AG04449 (cell line): ENCODE measurements around the gene SMIM45.

ENCODE experiments used
- CTCF ChIA-PET: fragments of 350-600 bp; formaldehyde crosslinking; extraction: SDS; loops from one replicate; lab custom pipeline; 2021; ENCODE audit warnings: antibody characterized with exemption; lab: Yijun Ruan, JAX
- POLR2A ChIA-PET: fragments of 400-600, 350-600 bp; formaldehyde crosslinking; extraction: SDS; loops from one replicate; lab custom pipeline; 2020; ENCODE audit warnings: antibody characterized with exemption, inconsistent platforms; lab: Yijun Ruan, JAX
- DNase-seq: peaks from one replicate; pipeline ENCODE4 v3.0.0-alpha.2; 2010; ENCODE audit warnings: low read depth, low spot score
- H3K4me3 ChIP-seq: 2 replicates; pipeline ENCODE4 v1.5.1; 2011; ENCODE audit warnings: low read depth, mild to moderate bottlenecking, control low read depth, low read length
- CTCF ChIP-seq: IDR thresholded peaks from one replicate; pipeline ENCODE4 v1.5.1; 2011; ENCODE audit warnings: mild to moderate bottlenecking, moderate library complexity, low read length, control low read depth, inconsistent platforms; ENCODE audit not compliant: insufficient read depth; ENCODE audit errors: missing control alignments

Gene SMIM45

DNA sequence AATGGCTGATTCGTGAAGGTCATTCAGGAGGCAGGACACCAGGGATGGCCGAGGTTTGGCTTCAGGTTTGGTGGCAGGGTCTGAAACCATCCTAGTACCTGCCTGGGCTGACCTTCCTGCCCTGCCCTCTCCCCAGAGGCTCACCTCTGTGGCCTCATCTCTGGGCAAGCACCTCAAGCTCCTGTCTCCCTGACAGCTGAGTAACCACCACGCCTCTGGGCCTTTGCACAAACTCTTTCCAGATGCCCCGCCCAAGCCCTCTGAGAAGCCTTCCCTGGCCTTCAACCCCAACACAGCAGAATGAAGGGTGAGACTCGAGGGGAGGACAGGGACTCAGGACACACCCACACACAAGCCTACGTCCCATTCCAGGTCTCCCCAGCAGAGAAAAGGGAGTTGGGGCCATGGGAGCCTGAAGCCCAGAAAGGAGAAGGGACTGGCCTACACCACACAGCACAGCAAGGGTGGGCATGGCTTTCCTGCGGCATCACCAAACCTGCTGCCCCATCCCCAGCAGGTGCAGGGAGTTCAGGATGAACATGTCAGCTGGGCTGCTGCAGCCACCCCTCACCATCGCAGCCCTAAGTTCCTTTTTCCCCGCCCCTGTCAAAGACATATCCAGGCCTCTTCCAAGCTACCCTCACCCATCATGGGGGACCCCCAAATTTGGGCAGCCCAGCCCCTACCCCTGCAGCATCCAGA lies 39.5 kb upstream of the SMIM45 start:
- DNase-seq, result no peak
- no peak for TF ChIP-seq CTCF
- CTCF ChIA-PET, result interaction anchor here (1.1 to 1.4 kb wide), 3 partner anchors 14 to 166 kb away, joined by 3 to 5 read pairs (median 3); partner anchors contain the start of gene TNFRSF13C
- no peak overlapping the region for H3K4me3 ChIP-seq
- POLR2A ChIA-PET, result no interaction called here

GRCh38 chr22:41913040-41913719 lies 38.8 kb upstream of the SMIM45 start:
- no peak for DNase-seq
- TF ChIP-seq CTCF, result no peak
- H3K4me3 ChIP-seq, result no peak overlapping the region
- CTCF ChIA-PET, result interaction anchor here (1.1 to 1.4 kb wide), 3 partner anchors 14 to 167 kb away, joined by 3 to 5 read pairs (median 3); partner anchors contain the start of gene TNFRSF13C
- POLR2A ChIA-PET, result no interaction called here

DNA sequence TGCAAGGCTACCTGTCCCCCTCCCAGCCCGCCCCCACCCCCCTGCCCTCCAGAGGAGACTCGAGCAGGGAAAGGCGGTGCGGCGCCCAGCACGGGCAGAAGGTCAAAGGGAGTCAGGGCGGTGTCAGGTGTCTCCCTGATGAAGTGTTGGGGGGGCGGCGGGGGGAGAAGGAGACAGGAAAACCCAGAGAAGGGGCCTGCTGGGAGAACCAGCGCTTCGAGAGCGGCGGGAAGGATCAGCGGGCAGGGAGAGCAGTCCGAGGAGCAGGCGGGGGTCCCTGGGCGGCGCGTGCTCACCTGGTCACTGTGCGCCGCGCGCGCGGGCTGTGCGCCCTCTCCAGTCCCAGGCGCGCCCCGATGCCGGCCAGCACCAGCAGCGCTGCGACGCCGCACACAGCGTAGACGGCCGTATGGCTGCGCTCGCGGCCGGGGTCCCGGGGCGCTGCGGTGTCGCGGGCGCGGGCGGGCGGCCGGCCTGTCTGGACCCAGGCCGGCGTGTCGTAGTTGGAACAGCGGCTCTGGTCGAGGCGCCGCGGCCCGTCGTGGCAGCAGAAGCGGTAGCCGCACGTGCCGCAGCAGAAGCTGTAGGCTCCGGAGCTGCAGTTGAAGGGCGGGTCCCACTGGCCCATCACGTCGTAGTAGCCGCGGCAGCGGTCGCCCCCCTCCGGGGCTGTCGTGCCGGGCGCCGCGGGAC lies 38.0 kb upstream of the SMIM45 start:
- POLR2A ChIA-PET, result no interaction called here
- TF ChIP-seq CTCF, result no peak
- DNase-seq, result no peak
- H3K4me3 ChIP-seq, result no peak overlapping the region
- CTCF ChIA-PET, result interaction anchor here (1.2 kb wide), 1 partner anchor 27 kb away, joined by 3 read pairs; no protein-coding TSS in a partner anchor

DNA sequence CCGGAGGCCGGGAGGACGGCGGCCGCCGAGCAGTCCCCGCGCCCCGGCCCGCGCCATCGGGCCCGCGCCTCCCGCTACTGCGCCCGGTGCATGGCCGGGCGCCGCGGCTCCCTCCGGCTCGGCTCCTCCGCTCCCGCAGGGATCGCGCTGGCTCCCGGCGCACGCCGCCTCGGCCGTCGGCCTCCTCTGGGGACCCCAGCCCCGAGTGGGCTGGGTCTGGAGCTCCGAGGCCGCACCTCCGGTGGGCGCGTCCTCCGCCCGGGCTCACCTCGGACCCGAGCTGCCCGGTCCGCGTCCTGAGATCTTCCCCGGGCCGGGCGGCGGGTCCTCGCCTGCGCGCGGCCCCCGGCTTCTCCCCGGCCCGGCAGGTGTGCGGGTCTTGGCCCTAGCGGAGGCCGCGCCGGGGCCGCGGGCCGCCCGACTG lies 37.3 kb upstream of the SMIM45 start:
- ChIA-PET CTCF (no interaction called here), POLR2A (no interaction called here)
- no peak for DNase-seq
- no peak for TF ChIP-seq CTCF
- H3K4me3 ChIP-seq, result no peak overlapping the region

DNA sequence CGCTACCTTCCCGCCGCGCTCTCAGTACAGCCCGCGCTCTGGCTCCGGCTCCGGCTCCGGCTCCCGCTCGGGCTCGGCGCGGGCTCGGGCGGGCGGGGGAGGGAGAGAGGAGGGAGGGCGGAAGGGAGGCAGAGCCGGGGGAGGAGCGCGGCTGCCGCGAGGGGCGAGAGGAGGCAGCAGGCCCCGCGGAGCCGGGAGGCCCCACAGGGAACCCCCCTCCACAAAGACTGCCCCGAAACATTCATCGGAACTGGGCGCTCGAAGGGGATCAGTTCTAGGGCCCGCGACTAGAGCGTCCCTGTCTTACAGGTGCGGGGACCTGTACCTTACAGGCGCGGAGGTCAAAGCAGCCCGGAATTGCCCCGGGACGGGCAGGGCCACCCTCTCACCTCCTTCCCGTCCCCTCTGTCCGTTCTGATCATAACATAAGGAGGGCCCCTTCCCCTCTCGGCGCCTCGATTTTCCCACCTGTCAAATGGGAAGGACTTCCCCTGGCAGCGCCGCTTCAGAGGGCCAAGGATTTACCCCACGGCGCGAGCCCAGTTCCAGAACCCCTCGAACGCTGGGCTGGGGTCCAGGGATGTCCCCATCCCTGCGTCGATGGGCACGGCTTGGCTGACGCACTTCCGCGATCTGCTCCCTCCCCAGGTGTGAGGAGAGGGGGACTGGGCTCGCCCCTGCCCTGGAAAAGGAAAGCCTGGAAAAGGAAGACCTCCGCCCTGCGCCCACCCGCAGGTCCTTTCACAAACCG lies 36.7 kb upstream of the SMIM45 start, which contains the start of gene SHISA8:
SHISA8 (minus strand) TSS at position 40 of the 751 bp plus-strand sequence. CDS start 407 bp downstream, outside the sequence.
- POLR2A ChIA-PET, result no interaction called here
- TF ChIP-seq CTCF, result no peak
- CTCF ChIA-PET, result no interaction called here
- no peak within 1 kb of the TSS for H3K4me3 ChIP-seq
- no peak for DNase-seq
